HepG2 (cell line): Measurements from ENCODE around the gene CAPZA1. TPM values are rescaled to one million over a fixed set of nuclear protein-coding genes. Genes with fewer than 3 reads are reported as not detected.

Source experiments
- ATAC-seq: fragments of 200-7000 bp; cut with Tn5 transposase; 3 replicates; pipeline ENCODE4 v1.9.1; 2020; ENCODE audit warnings: mild to moderate bottlenecking, moderate library complexity
- BruUV-seq: library from RNA; stranded (reverse); fragments of 400-500 nt; replicated peaks from 2 replicates; lab custom pipeline; 2021; lab: Mats Ljungman, UMichigan
- CTCF ChIA-PET: fragments of 300-600 bp; formaldehyde crosslinking; extraction: SDS; loops from one replicate; lab custom pipeline; 2021; ENCODE audit warnings: low total read pairs, inconsistent platforms, low intra/inter-chr PET ratio; lab: Yijun Ruan, JAX
- POLR2A ChIA-PET: fragments of 350-600 bp; sonication (Branson Sonifier 250); formaldehyde crosslinking; loops from one replicate; lab custom pipeline; 2020; ENCODE audit warnings: antibody characterized with exemption, inconsistent platforms; lab: Yijun Ruan, JAX
- DNase-seq: peaks from one replicate; pipeline ENCODE4 v3.0.0-alpha.2; 2015; ENCODE audit warnings: low spot score
- FAIRE-seq: peaks from 3 replicates; lab custom pipeline; 2011; peaks lifted over from hg19 to GRCh38; lab: Jason Lieb, UNC
- H2AFZ ChIP-seq: one replicate; pipeline ENCODE4 v1.6.1; 2011; ENCODE audit warnings: low read length, inconsistent platforms
- H3K27ac ChIP-seq: fragments of 300-600 bp; 3 replicates; pipeline ENCODE4 v1.8.0; 2011; ENCODE audit warnings: mixed run types, mild to moderate bottlenecking, mixed read lengths, low read length, inconsistent platforms; ENCODE audit not compliant: insufficient read depth; ENCODE audit errors: extremely low read length
- H3K27me3 ChIP-seq, 2 experiments: fragments of 200-600 bp in 1 of 2; 2 replicates in 1 of 2; 3 replicates in 1 of 2; pipeline versions ENCODE4 v1.6.0 to v1.8.0; 2011; ENCODE audit warnings: low read length in 2 of 2, mild to moderate bottlenecking in 2 of 2, moderate library complexity in 2 of 2, inconsistent platforms in 1 of 2; ENCODE audit not compliant: insufficient read depth in 2 of 2, control insufficient read depth in 1 of 2
- H3K36me3 ChIP-seq, 2 experiments: fragments of 200-600 bp in 1 of 2; replicated peaks in 1 of 2; 2 replicates in 1 of 2; 3 replicates in 1 of 2; pipeline versions ENCODE4 v1.5.1 to v1.8.0; 2011; ENCODE audit warnings: low read length in 2 of 2, inconsistent platforms in 1 of 2; ENCODE audit not compliant: insufficient read depth in 2 of 2, control insufficient read depth in 1 of 2
- H3K4me1 ChIP-seq: 2 replicates; pipeline ENCODE4 v1.5.1; 2012; ENCODE audit warnings: low read length, inconsistent platforms; ENCODE audit not compliant: insufficient read depth
- H3K4me2 ChIP-seq: 2 replicates; pipeline ENCODE4 v1.6.0; 2011; ENCODE audit warnings: low read depth, low read length, inconsistent platforms
- H3K4me3 ChIP-seq, 3 experiments: fragments of 200-600 bp in 1 of 3; sonication (generic), shearing (Covaris generic) in 1 of 3; replicated peaks in 1 of 3; 2 replicates each; pipeline ENCODE4 v1.5.1; 2011 to 2016; ENCODE audit warnings: low read length in 3 of 3, inconsistent platforms in 2 of 3, low read depth in 2 of 3, mild to moderate bottlenecking in 2 of 3, control low read depth in 1 of 3, mixed read lengths in 1 of 3; ENCODE audit not compliant: insufficient read depth in 1 of 3
- H3K79me2 ChIP-seq: one replicate; pipeline ENCODE4 v1.6.1; 2011; ENCODE audit warnings: low read length, inconsistent platforms; ENCODE audit not compliant: insufficient read depth
- H3K9ac ChIP-seq: 2 replicates; pipeline ENCODE4 v1.6.0; 2011; ENCODE audit warnings: mild to moderate bottlenecking, low read depth, low read length, inconsistent platforms; ENCODE audit not compliant: insufficient read depth
- H3K9me3 ChIP-seq: 2 replicates; pipeline ENCODE4 v1.5.1; 2012; ENCODE audit warnings: mild to moderate bottlenecking, low read length
- H4K20me1 ChIP-seq: 2 replicates; pipeline ENCODE4 v1.6.0; 2011; ENCODE audit warnings: inconsistent platforms, mild to moderate bottlenecking, low read length, moderate library complexity; ENCODE audit not compliant: insufficient read depth
- ATRX ChIP-seq: sonication (generic); formaldehyde crosslinking; IDR thresholded peaks from 2 replicates; pipeline ENCODE4 v1.4.0; 2020; ENCODE audit warnings: missing genetic modification reagents, borderline replicate concordance
- FIP1L1 ChIP-seq: fragments of 200-400 bp; formaldehyde crosslinking; IDR thresholded peaks from 2 replicates; pipeline ENCODE4 v1.6.1; 2018; ENCODE audit warnings: low read depth, mild to moderate bottlenecking, low read length, moderate library complexity, borderline replicate concordance; ENCODE audit not compliant: insufficient read depth
- HMG20A ChIP-seq: IDR thresholded peaks from 2 replicates; pipeline ENCODE4 v1.6.1; 2016; ENCODE audit warnings: borderline replicate concordance
- MEF2D ChIP-seq: sonication (generic); formaldehyde crosslinking; IDR thresholded peaks from 2 replicates; pipeline ENCODE4 v1.5.1; 2020; ENCODE audit warnings: mild to moderate bottlenecking, missing genetic modification reagents
- RBM22 ChIP-seq: fragments of 200-400 bp; formaldehyde crosslinking; optimal IDR thresholded peaks from 2 replicates; pipeline ENCODE3; 2017; ENCODE audit warnings: mild to moderate bottlenecking, low read length, moderate library complexity
- REL ChIP-seq: sonication (generic); formaldehyde crosslinking; conservative IDR thresholded peaks from 2 replicates; pipeline ENCODE4 v1.8.0; 2022; ENCODE audit warnings: mild to moderate bottlenecking, missing genetic modification reagents, moderate library complexity
- TMF1 ChIP-seq: sonication (generic); formaldehyde crosslinking; IDR thresholded peaks from 2 replicates; pipeline ENCODE4 v1.8.1; 2022; ENCODE audit warnings: low read depth, missing genetic modification reagents
- ZC3H13 ChIP-seq: sonication (generic); formaldehyde crosslinking; IDR thresholded peaks from 2 replicates; pipeline ENCODE4 v1.8.1; 2023; ENCODE audit warnings: mild to moderate bottlenecking, missing genetic modification reagents, moderate library complexity
- ZFP62 ChIP-seq: sonication (generic); formaldehyde crosslinking; IDR thresholded peaks from 2 replicates; pipeline ENCODE4 v1.4.0; 2020; ENCODE audit warnings: missing genetic modification reagents
- ZFP91 ChIP-seq: sonication (generic); formaldehyde crosslinking; IDR thresholded peaks from 2 replicates; pipeline ENCODE4 v1.9.0; 2022; ENCODE audit warnings: missing genetic modification reagents, mild to moderate bottlenecking, borderline replicate concordance
- ZSCAN20 ChIP-seq: sonication (generic); formaldehyde crosslinking; IDR thresholded peaks from 2 replicates; pipeline ENCODE4 v1.4.0; 2020; ENCODE audit warnings: missing genetic modification reagents, mild to moderate bottlenecking, borderline replicate concordance
- WGBS: methylation state at CpG from one replicate; pipeline ENCODE4 v1.1.6; 2017; ENCODE audit warnings: low lambda C conversion rate; 5-methylcytosine and 5-hydroxymethylcytosine counted together
- in situ Hi-C: cut with HindIII; loops from 2 replicates; pipeline ENCODE4 v1.10.0; 2017; ENCODE audit warnings: low pct_unique_long_range_greater_than_20kb; ENCODE audit not compliant: extremely low pct_ligation_motif_present
- intact Hi-C: fragments of 100-400 bp; cut with micrococcal nuclease; formaldehyde crosslinking; loops from one replicate; pipeline ENCODE4 v1.10.0; 2022; ENCODE audit not compliant: unreplicated experiment
- polyA plus RNA-seq, 8 experiments: library from polyadenylated mRNA; depleted of rRNA in 3 of 8; stranded (reverse) in 7 of 8; unstranded in 1 of 8; fragments of >200 nt; fragmentation: Illumina TruSeq in 4 of 8; extraction: Trizol in 4 of 8; gene quantifications; 2 replicates each; pipeline versions ENCODE4 v1.2.1 to v1.2.3, GENCODE V29; 2011 to 2016; ENCODE audit warnings: low read depth in 4 of 8, missing spikeins in 1 of 8, mixed read lengths in 1 of 8; ENCODE audit not compliant: insufficient read depth in 1 of 8
- total RNA-seq, 5 experiments: library from RNA; depleted of rRNA; stranded (reverse); fragments of >200 nt; fragmentation: Illumina TruSeq; extraction: Trizol; gene quantifications; 2 replicates each; pipeline ENCODE4 v1.2.3, GENCODE V29; 2016; ENCODE audit warnings: low read depth in 1 of 5
- TF ChIP-seq, protein P1 (sequence below): sonication (generic); formaldehyde crosslinking; IDR thresholded peaks from 2 replicates; pipeline ENCODE4 v1.8.0; 2022; ENCODE audit warnings: mild to moderate bottlenecking, missing genetic modification reagents, moderate library complexity
- TF ChIP-seq, protein P2 (sequence below): sonication (generic); formaldehyde crosslinking; IDR thresholded peaks from 2 replicates; pipeline ENCODE4 v1.5.0; 2020; ENCODE audit warnings: mild to moderate bottlenecking, missing genetic modification reagents, borderline replicate concordance

Gene CAPZA1
- total and polyA plus RNA-seq, 2 of the 13 experiments (the other 11 are each of a cell fraction or from before 2014, with no cell fraction given), result 67.0 to 117 TPM

DNA sequence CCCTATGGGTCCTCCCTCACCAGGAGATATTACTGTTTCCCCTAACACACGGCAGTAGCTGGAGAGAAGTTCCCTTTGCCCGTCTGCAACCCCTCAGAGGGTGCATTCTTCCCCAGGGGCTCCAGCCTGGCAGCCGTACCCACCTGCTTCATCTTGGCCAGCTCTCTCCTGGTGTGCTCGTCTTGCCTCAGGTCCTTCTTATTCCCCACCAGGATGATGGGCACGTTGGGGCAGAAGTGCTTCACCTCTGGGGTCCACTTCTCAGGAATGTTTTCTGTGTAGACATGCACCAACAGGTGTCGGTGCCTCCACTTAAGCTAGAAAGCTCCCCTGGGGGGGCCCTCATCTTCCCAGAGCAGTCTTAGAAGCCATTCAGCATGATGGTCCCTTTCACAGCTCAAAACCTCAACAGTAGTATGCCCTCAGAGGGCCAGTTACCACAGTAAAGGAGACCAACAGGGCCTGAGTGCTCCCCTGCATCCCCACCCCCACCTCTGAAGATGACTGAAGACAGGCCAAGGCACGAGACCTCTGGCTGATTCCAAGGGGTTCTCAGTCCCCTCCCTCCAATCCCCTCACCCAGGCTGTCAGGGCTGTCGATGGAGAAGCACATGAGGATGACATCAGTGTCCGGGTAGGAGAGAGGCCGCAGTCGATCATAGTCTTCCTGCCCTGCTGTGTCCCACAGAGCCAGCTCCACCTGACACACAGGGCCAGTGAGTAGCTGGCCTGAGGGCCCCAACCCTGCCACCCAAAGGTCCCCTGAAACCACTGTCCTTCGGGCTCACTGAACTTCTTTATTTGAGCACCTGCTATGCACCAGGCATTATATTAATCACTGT is 83.0 kb downstream of the CAPZA1 start:
- Histone ChIP-seq H4K20me1 (no peaks in the 10 kb centered on the region), H3K4me2 (no peak overlapping the region), H3K9me3 (no peaks in the 10 kb centered on the region), H3K27ac (no peak overlapping the region), H3K9ac (no peak overlapping the region), H3K27me3 (peaks cover 0 to 4% of the 10 kb centered on the region in 2 experiments; a peak in 1 of 5 replicates), H2AFZ (no peak overlapping the region), H3K4me3 (no peak overlapping the region), H3K4me1 (peaks cover 78% of the 10 kb centered on the region), H3K36me3 (peaks cover 6 to 34% of the 10 kb centered on the region in 2 experiments; a peak in 4 of 5 replicates), H3K79me2 (peaks cover 22% of the 10 kb centered on the region)
- POLR2A ChIA-PET, result interaction anchor here (9.2 kb wide), 1 partner anchor 29 kb away, joined by 251 read pairs; the partner anchor contains the start of gene MOV10
- 96% methylated on average over 10 of the region's 12 CpGs for WGBS
- ATAC-seq (no peak), DNase-seq (no peak), FAIRE-seq (no peak)
- in situ Hi-C loops, result loop anchor here (10.0 to 25.0 kb wide), 2 partner anchors 198 to 335 kb away; partner anchors contain the start of gene WNT2B
- BruUV-seq, result no TSS peak
- CTCF ChIA-PET, result no interaction called here
- intact Hi-C loops, result no loop called here
- TF ChIP-seq, protein P1, sequence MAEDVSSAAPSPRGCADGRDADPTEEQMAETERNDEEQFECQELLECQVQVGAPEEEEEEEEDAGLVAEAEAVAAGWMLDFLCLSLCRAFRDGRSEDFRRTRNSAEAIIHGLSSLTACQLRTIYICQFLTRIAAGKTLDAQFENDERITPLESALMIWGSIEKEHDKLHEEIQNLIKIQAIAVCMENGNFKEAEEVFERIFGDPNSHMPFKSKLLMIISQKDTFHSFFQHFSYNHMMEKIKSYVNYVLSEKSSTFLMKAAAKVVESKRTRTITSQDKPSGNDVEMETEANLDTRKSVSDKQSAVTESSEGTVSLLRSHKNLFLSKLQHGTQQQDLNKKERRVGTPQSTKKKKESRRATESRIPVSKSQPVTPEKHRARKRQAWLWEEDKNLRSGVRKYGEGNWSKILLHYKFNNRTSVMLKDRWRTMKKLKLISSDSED (CRISPR knock-in tag), result no peak
- TF ChIP-seq REL (CRISPR knock-in tag), result no peak
- no peak for TF ChIP-seq FIP1L1
- TF ChIP-seq RBM22, result peak; percentile 60
- 0 out of 2 replicates have a peak, but pooled peaks have one; percentile 22 for TF ChIP-seq ZFP91 (CRISPR knock-in tag)
- no peak for TF ChIP-seq ZFP62 (CRISPR knock-in tag)
- TF ChIP-seq, protein P2, sequence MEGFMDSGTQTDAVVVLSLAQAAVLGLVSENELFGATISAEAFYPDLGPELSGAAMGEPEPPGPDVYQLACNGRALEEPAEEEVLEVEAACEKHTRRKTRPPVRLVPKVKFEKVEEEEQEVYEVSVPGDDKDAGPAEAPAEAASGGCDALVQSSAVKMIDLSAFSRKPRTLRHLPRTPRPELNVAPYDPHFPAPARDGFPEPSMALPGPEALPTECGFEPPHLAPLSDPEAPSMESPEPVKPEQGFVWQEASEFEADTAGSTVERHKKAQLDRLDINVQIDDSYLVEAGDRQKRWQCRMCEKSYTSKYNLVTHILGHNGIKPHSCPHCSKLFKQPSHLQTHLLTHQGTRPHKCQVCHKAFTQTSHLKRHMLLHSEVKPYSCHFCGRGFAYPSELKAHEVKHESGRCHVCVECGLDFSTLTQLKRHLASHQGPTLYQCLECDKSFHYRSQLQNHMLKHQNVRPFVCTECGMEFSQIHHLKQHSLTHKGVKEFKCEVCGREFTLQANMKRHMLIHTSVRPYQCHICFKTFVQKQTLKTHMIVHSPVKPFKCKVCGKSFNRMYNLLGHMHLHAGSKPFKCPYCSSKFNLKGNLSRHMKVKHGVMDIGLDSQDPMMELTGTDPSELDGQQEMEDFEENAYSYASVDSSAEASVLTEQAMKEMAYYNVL, result no peak
- TF ChIP-seq ZC3H13 (CRISPR knock-in tag), result 0 out of 2 replicates have a peak, but pooled peaks have one; percentile 41
- no peak for TF ChIP-seq MEF2D (CRISPR knock-in tag)
- no peak for TF ChIP-seq ATRX
- TF ChIP-seq HMG20A, result no peak
- no peak for TF ChIP-seq ZSCAN20 (CRISPR knock-in tag)
- TF ChIP-seq TMF1, result no peak
